GM19397 (cell line): ENCODE measurements around the gene BAHCC1.
"Not testable (repeated sequence)": the region's sequence is repeated elsewhere in the genome, so short reads cannot be mapped to it uniquely, and the experiment has no call there.

ENCODE experiments used
- ATAC-seq: cut with Tn5 transposase; IDR thresholded peaks from one replicate; pipeline ENCODE4 v1.9.1; 2021; ENCODE audit warnings: mild to moderate bottlenecking, moderate library complexity; ENCODE audit not compliant: unreplicated experiment

The BAHCC1 gene

DNA sequence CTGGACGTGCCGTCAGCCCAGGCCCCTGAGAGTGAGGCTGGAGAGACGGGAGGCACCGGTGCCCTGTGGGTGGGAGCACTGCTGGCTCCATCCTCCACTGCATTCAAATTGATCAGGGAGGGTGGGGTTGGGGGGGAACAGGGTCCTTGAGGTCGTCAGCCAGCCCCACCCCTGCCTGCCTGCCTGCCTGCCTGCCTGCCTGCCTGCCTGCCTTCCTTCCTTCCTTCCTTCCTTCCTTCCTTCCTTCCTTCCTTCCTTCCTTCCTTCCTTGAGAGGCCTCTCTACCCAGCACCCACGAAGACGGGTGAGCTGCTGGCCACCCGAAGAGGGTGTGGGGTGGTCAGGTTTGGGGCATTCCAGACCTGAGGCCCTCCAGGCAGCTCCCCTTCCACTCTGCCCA is 16.0 kb downstream of the BAHCC1 start:
- ATAC-seq: no peak

DNA sequence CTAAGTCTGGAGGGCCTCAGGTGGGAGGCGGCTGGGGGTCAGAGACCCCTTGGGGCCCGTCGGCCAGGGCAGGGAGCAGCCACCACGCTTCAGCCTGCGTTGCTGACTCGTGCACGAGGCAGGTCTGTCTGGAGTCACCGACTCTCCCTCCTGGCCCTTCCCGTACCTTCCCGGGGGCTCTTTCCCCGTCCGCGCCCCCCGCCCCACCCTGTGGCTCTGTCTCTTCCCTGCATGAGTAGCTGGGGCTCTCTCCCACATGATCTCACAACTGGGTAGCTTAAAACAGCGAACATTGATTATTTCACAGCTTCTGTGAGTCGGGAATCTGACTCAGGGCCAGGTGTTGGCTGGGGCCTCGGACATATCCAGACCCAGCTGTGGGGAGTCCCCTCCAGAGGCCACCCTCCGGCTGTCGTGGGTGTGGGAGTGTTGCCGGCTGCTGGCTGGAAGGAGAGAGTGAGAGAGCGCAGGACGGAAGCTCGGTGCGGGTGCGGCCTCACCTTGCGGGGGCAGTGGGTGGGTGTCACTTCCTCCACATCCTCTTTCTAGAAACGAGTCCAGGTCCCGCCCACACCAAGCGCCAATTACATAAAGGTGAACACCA is 17.3 kb downstream of the BAHCC1 start:
- ATAC-seq: no peak

DNA sequence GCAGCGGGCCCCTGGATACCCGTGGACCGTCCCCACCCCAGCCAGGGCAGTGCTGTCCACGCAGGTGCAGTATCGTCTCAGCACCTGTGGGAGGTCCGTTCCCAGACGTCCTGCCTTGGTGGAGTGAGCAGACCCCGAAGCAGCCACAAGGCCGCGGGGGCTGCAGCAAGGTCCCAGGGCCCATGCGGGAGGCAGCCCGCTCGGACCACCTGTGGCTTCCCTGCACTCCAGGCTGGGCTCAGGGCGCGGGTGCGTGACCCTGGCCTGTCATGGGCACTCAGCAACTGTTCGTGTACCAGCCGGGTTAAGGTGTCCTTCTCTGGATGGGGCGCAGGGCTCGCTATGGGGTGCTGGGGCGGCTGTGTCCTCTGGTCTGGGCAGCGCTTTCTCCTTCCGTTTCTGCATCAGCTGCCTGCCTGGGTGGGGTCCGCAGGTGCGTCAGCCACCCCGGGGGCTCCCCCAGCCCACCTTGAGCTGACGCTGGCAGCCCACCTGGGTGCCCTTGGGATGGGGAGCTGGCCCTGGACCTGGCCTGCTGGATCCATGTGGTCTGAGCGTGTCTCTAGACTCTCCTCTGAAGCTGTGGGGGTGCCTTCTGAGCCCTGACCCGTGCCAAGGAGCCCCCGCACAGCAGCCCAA is 18.4 kb downstream of the BAHCC1 start:
- no peak for ATAC-seq

DNA sequence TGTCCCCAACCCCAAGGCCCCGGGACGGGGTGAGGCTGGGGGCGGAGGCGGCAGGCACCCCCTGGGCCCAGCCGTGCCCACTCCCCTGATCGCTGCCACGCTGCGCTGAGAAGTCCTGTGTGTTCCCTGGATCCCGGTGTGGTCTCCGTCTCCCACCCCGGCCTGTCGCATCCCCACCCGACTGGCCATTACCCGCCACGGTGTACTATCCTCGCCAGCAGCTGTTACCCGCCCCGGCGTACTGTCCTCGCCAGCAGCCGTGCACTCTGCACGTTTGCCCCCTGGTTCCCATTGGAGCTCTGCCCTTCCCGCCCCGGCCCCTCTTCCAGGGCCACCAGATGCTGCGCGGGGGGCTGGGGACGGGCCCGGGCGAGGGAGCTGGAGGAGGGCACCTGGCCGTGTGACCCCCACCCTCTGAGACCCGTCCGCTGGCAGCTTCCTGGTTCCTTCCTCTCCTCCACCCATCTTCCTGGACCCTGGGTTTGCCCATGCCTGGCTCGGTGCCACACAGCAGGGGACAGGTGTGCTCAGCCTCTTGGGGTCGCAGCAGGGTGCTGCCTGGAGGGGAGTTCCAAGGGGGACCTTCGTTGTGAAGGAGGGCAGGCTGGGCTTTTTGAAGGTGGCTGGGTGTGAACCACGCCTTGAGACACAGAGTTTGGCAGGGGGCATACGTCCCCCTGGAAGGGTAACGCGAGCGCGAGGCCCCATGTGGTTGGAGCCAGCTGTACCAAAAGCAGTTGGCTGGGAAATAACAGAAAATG is 19.7 kb downstream of the BAHCC1 start:
- no peak for ATAC-seq

DNA sequence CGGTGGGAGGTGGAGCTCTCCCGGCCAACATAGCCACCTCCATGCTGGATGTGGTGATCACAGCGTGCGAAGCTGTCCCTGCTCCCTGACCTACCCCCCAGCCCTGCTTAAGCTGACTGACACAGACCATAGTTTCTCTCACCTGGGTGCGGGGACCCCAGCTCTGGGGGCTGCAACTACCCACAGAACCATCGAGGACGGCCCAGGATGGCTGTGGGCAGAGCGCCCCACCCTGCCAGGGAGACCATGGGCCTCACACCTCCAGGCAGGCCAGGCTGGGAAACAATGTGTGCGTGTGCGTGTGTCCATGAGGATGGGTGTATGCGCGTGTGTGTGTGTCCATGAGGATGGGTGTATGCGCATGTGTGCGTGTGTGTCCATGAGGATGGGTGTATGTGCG is 20.4 kb downstream of the BAHCC1 start:
- no peak for ATAC-seq

DNA sequence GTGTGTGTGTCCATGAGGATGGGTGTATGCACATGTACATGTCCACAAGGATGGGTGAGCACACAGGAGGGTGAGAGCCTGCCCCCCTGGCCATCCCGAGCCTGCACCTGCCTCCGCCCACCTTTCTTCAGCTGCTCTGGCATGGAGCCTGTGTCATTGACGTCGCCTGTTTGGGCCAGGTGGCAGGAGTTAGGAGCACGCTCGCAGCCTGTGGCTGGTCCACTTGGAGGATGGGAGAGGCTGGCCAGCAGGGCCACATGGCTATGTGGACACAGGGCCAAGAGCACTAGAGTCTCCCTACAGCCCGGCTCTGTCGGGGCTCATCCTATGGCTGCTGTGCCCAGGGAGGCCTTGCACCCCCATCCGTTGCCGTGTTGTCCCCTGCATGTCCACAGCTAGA is 21.4 kb downstream of the BAHCC1 start:
- ATAC-seq: no peak

DNA sequence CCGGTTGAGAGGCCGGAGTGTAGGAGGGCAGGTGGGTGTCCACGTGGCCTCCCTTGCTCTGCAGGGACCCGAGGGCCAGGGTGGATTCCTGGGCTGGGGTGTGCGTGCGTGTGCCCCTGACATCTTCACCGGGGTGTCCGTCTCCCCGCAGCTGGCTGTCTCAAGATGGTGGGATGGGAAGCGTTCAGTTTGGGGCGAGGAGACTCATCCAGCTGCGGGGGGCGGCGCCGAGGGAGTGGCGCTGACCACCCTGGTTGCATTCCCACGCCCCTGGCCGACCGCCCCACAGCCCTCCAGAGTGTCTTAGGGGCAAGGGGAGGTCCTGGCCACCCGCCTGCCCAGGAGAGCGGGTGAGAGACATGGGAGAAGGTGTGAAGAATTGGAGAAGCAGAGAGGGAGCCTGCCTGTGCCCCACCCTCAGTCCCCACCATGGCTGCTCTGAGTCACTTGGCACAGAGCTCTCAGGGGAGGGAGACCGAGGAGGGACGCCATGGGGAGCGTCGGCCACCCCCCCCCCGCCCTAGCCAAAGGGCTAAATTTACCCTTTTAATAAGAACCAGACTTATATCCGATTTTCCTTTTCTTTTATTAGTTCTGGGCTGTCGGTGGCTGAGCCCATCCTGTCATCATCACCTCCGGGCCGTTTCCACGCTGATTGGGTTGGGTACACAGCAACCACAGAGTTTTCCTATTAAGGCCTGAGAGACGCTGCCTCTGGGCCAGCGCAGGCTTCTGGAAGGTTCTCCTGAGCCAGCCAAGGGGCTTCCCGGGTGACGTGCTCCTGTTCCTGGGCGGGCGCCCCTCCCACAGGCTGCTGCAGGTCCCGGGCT is 22.0 kb downstream of the BAHCC1 start:
- no peak for ATAC-seq

DNA sequence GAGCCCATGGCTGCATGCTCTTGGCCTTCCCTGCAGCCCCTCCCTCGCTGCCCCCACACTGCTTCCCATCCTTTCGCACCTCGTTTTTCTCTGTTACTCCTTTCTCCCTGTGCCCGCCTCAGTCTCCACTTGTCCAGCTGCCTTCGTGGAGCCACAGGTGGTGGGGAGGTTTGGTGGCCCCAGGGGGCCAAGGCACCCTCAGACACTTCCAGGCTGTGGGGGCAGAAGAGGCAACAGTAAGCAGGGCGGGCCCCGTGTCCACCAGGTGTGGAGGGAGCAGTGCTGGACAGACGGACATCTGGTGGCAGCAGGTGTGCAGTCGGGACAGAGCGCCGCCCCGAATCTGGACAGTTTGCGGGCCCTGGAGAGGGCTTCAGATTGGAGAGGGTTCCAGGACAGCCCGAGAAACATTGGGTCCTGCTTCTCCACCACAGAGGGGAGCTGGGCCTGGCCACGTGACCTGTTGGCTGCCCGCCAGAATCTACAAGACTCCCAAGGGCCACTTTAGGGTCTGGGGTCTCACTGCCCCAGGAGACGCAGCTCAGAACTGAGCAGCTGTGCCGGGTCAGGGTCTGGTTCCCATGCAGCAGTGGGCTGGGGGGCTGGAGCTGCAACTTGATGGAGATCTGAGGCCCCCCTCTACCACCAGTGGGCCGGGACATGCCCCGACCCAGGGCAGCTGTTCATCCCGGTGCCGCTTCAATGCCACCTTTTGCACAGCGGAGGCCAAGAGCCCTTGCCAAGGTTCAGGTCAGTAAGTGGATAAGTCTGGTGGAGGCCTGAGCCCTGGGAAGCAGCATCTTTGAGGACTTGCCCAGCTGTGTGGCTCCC is 22.8 kb downstream of the BAHCC1 start:
- no peak for ATAC-seq

DNA sequence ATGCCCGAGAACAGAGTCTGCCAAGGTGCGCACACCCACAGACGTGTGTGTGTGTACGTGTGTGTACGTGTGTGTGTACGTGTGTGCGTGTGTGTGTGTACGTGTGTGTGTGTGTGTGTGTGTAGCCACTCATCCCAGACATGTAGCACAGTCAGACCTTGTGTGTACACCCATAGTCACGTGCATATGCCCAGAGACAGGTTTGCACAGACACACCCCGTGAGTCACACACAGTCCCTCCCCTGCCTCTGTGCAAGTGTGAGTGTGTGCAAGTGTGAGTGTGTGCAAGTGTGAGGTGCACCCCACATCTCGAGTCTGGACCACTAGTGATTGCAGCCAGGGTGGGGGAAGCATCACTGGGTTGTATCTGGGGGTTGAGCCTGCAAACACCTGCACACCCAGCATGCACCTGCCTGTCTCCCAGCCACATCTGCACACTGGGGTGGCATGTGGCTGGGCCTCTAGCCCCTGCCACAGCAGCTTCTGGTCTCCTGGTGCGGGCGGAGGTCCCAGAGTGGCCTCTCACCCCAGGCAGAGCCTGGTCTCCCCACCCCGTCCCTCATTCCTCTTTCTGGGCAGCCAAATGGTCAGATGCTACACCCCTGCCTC is 23.6 kb downstream of the BAHCC1 start:
- no peak for ATAC-seq

DNA sequence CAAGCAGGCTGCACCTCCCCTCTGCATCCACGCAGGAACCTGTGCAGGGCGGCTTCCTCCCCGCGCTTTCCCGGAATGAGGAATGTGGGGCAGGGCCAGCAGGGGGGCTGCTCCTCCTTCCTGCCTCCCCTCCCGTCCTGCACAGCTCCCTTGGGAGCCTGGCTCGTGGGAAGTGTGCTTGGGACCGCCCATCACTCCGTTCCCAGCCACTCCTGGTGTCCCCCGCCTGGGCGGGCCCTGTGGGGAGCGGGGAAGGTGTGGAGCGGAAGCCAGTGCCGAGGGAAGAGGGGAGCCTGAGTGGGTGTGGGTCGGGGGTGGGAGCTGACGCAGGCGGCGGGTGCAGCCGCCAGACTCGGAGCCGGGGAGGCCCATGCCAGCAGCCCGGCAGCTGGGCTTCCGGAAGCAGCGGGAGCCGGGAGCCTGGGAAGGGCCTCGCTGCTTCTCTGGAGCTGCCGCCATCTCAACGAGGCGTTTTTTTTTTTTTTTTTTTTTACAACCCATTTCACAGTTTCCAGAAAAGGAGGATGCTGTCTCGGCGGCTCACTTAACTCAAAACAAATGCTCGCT is 24.1 kb downstream of the BAHCC1 start:
- no peak for ATAC-seq

DNA sequence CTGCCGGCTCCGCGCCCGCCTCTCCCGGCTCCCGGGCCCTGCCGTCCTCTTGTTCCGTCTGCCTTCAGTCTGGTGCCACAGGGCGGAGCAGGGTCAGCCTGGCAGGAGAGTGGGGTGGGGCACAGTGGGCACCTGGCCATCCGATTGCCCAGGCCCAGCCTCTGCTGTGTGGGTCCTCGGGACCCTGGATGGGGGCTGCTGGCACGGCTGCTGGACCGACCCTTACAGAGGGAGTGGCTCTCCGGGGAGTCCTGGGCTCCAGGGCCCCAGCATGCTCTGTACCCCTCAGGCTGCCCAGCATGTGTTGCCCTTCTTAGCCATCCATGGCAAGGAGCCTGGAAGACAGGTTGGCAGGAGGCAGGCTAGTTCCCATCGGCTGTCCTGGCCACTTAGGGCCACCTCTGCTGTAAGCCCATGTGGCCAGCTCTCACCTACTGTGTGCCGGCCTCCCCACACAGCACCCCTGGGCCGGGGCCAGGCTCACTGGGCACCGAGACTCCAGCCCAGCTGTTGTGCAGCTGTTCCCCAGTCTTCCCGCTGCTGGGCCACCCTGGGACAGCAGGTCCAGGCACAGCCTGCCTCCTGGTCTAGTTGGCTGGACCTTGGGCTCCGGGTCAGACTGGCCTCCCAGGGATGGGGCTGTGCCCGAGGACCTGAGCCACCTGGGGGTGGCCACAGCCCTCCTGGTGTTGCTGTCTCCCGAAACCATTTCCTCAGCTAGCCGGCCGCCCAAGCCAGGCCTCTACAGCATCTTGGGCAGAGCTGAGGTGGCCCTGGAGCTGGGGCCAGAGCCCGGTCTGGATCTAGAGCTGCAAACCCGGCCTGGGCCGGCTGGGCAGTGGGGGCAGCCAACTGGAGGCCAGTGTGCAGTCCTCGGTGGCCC is 24.9 kb downstream of the BAHCC1 start:
- ATAC-seq: no peak

DNA sequence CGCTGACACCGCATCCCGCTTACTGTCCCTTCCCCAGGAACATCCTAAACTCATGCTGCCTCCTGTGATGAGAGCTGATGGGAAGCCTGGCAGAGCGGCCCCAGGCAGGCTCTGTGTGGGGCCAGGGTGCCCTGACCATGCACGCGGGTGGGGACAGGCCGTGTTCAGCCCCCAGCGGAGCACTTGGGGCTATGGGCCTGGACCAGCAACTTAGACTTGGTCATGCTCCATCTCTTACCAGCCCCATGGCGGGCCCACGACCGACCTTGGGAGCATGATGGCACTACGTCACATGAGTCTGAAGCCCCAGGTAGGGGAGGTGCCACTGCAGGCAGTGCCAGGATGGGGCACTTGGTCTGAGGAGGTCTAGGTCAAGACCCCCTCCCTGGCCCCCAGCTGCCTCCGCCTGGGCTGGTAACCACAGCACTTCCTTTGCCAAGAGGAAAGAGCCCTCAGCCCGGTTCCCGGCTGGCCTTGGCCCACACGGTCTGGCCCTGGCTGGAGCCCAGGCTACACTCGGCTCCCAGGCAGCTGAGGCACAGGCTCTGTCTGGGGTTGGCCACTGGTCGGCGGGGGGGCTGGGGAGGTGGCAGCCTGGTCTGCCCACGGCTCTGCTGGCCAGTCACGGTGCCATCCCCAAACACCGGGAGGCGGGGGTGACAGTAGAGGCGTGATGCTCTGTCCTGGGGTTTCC is 25.7 kb downstream of the BAHCC1 start:
- ATAC-seq: no peak

DNA sequence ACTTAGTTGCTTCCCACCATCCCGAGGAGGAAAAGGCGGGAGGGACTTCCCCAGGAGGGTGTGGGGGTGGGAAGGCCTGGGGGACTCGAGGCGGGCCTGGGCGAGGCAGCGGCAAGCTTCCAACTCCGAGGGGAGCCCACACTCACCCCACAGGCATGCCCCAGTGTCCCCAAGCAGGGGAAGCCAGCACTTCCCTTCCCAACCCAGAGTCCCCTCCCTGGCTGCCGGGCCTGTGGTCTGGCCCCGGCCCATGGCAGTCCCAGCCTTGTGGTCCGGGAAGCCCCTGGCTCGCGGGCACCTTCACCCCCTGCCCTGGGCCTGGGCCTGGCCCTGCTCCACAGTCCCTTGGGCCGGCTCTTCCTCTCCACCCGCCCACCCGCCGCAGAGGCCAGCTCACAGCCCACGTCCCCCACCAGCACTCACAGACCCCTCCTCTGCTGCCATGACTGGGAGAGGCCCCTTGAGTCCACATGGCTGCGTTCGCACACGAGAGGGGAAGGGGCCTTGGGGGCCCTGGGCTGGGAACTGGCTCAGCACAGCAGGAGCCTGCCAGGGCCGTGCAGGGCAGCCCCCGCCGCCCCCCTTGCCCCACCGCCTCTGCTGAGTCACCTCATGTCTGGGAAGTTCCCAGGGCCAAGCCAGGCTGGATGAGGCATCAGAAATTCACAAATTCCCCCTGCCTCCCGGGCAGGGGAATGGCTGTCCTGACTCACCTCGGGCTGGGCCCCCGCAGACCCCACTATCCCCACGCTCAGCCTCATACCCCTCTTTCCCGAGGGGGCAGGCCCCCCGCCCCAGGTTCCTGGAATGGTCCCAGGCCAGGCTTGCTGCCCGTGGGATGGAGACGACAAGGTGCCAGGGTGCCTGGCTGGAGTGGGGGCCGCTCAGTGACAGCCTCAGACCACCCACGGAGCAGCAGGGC is 27.8 kb downstream of the BAHCC1 start:
- no peak for ATAC-seq

DNA sequence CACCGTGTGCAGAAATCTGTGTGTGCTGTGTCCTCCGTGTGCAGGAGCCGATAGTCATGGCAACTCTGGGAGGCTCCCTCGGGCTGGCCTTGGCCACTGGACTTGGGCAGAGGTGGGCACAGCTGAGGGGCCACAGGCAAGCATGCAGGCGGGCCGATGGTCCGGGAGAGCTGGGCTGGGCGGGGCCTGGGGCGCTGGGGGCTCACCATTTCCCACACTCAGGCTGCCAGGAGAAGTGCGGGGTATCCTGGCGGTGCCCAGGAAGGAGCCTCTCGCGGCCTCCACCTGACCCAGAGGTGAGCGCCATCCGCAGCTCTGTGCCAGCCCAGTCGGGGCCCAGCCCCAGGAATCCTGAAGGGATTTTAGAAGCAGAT is 28.4 kb downstream of the BAHCC1 start:
- no peak for ATAC-seq

DNA sequence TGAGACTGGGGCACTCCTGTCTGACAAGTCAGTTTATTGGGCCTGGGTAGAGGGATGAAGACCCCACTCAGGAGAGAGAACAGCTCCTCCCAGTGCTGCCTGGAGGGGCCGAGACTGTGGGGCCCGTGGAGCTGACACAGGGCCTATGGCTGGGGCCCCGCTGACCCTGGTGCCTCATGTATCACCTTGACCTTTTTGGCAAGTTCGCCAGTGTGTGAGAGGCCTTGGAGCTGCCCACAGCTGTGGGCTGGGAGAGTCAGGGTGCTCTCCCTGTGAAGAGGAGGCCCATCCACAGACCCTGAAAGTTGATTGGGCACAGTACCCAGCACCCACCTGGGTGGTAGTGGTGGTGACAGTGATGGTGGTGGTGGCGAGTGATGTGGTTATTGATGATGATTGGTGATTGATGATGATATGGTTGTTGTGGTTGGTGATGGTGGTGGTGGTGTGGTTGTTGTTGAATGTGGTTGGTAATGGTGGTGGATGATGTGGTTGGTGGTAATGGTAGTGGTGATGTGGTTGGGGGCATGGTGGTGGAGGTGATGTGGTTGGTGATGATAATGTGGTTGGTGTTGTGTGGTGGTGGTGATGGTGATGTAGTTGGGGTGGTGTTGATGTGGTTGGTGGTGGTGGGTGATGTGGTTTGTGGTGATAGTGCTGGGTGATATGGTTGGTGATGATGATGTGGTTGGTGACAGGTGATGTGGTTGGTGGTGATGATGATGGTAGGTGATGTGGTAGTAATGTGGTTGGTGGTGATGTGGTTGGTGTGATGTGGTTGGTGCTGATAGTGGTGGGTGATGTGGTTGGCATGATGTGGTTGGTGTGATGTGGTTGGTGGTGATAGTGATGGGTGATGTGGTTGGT is 29.1 kb downstream of the BAHCC1 start:
- ATAC-seq: no peak

DNA sequence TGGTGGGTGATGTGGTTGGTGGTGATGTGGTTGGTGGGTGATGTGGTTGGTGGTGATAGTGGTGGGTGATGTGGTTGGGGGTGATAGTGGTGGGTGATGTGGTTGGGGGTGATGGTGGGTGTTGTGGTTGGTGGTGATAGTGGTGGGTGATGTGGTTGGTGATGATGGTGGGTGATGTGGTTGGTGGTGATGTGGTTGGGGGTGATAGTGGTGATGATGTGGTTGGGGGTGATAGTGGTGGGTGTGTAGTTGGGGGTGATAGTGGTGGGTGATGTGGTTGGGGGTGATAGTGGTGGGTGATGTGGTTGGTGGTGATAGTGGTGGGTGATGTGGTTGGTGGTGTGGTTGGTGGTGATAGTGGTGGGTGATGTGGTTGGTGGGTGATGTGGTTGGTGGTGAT is 29.8 kb downstream of the BAHCC1 start:
- ATAC-seq: not testable (repeated sequence)
